SU-DHL-6 (cell line): ENCODE data around the gene NOVA1.

Experiments
- CTCF ChIP-seq: fragments of 200-600 bp; sonication (generic); IDR thresholded peaks from one replicate; pipeline ENCODE4 v1.5.1; 2017; ENCODE audit warnings: antibody characterized with exemption, mild to moderate bottlenecking, low read length, moderate library complexity; ENCODE audit not compliant: insufficient read depth, poor library complexity, severe bottlenecking
- EZH2phosphoT487 ChIP-seq: fragments of 200-600 bp; sonication (generic), shearing (Covaris generic); conservative IDR thresholded peaks from 2 replicates; pipeline ENCODE4 v1.6.1; 2018; ENCODE audit warnings: mild to moderate bottlenecking, antibody characterized with exemption, low read length, moderate library complexity, mixed read lengths

- TF ChIP-seq CTCF (no peak), EZH2phosphoT487 (no peak)
These were observed 49.4 kb downstream of the NOVA1 start for GRCh38 chr14:26548406-26548805.
